OCI-LY7 (cell line): ENCODE data around the gene CXCR4. TPM values are rescaled to one million over a fixed set of nuclear protein-coding genes. Genes with fewer than 3 reads are reported as not detected.
A peak's percentile ranks its signal among the peaks of the same experiment; 100 is the strongest.

ENCODE experiments used
- BruUV-seq: library from RNA; stranded (reverse); fragments of 400-500 nt; replicated peaks from 2 replicates; lab custom pipeline; 2021; lab: Mats Ljungman, UMichigan
- CTCF ChIA-PET: fragments of 300-600 bp; sonication (Branson Sonifier 250); formaldehyde crosslinking; loops from one replicate; lab custom pipeline; 2022; ENCODE audit warnings: antibody characterized with exemption; ENCODE audit not compliant: unreplicated experiment; lab: Charles Lee
- POLR2A ChIA-PET: fragments of 300-600 bp; sonication (Branson Sonifier 250); formaldehyde crosslinking; loops from one replicate; lab custom pipeline; 2022; ENCODE audit warnings: antibody characterized with exemption; lab: Charles Lee
- DNase-seq: peaks from one replicate; pipeline ENCODE4 v3.0.0-alpha.2; 2015; ENCODE audit warnings: low spot score
- H2AFZ ChIP-seq: fragments of 200-600 bp; sonication (generic), shearing (Covaris generic); 2 replicates; pipeline ENCODE4 v1.6.1; 2014; ENCODE audit warnings: mild to moderate bottlenecking, antibody characterized with exemption, low read length, moderate library complexity
- H3K27ac ChIP-seq: fragments of 200-600 bp; sonication (generic); 2 replicates; pipeline ENCODE4 v1.5.1; 2014; ENCODE audit warnings: mixed run types, low read depth, mild to moderate bottlenecking, moderate library complexity, low read length, inconsistent platforms; ENCODE audit not compliant: poor library complexity, severe bottlenecking
- H3K36me3 ChIP-seq: fragments of 200-600 bp; sonication (generic); 2 replicates; pipeline ENCODE4 v1.6.1; 2014; ENCODE audit warnings: mild to moderate bottlenecking, antibody characterized with exemption, low read length, moderate library complexity, mixed read lengths; ENCODE audit not compliant: insufficient read depth
- H3K4me1 ChIP-seq: fragments of 200-600 bp; sonication (generic); 2 replicates; pipeline ENCODE4 v1.5.1; 2014; ENCODE audit warnings: mild to moderate bottlenecking, low read length; ENCODE audit not compliant: insufficient read depth, poor library complexity, severe bottlenecking
- H3K4me2 ChIP-seq: fragments of 200-600 bp; sonication (generic); 2 replicates; pipeline ENCODE4 v1.6.1; 2014; ENCODE audit warnings: mild to moderate bottlenecking, low read length
- H3K4me3 ChIP-seq: fragments of 200-600 bp; sonication (generic); 2 replicates; pipeline ENCODE4 v1.5.1; 2014; ENCODE audit warnings: mild to moderate bottlenecking, low read depth, low read length; ENCODE audit not compliant: poor library complexity, severe bottlenecking
- H3K79me2 ChIP-seq: fragments of 200-600 bp; sonication (generic); 2 replicates; pipeline ENCODE4 v1.6.1; 2016; ENCODE audit warnings: low read depth, mild to moderate bottlenecking, low read length, moderate library complexity, mixed read lengths; ENCODE audit not compliant: insufficient read depth
- H3K9me2 ChIP-seq: fragments of 200-600 bp; sonication (generic); 2 replicates; pipeline ENCODE4 v1.6.1; 2016; ENCODE audit warnings: mild to moderate bottlenecking, low read length, mixed read lengths; ENCODE audit not compliant: insufficient read depth
- H3K9me3 ChIP-seq: fragments of 200-600 bp; sonication (generic); 2 replicates; pipeline ENCODE4 v1.6.1; 2014; ENCODE audit warnings: mild to moderate bottlenecking, mixed run types, low read length, mixed read lengths
- H4K20me1 ChIP-seq: fragments of 200-600 bp; sonication (generic); 2 replicates; pipeline ENCODE4 v1.6.1; 2014; ENCODE audit warnings: mild to moderate bottlenecking, antibody characterized with exemption, low read length, moderate library complexity, mixed read lengths; ENCODE audit not compliant: insufficient read depth
- EZH2phosphoT487 ChIP-seq: fragments of 200-600 bp; sonication (generic); IDR thresholded peaks from 2 replicates; pipeline ENCODE4 v1.6.1; 2018; ENCODE audit warnings: low read depth, borderline replicate concordance, mild to moderate bottlenecking, mixed run types, antibody characterized with exemption, low read length, moderate library complexity, mixed read lengths
- intact Hi-C: fragments of 100-400 bp; cut with micrococcal nuclease; formaldehyde crosslinking; loops from one replicate; pipeline ENCODE4 v1.10.0; 2022; ENCODE audit not compliant: unreplicated experiment
- total RNA-seq, 2 experiments: library from RNA; depleted of rRNA in 1 of 2; stranded (reverse); fragments of >200 nt in 1 of 2; shearing (Covaris generic) in 1 of 2; gene quantifications; 2 replicates each; pipeline ENCODE4 v1.2.3, GENCODE V29; 2014 to 2022
- TF ChIP-seq, protein P1 (sequence below): fragments of 200-600 bp; sonication (generic); conservative IDR thresholded peaks from 2 replicates; pipeline ENCODE4 v1.5.1; 2014; ENCODE audit warnings: mild to moderate bottlenecking, antibody characterized with exemption, low read length, moderate library complexity, mixed read lengths

The CXCR4 gene
- total RNA-seq, 2 experiments from 2014 or later, result 243 to 432 TPM

DNA sequence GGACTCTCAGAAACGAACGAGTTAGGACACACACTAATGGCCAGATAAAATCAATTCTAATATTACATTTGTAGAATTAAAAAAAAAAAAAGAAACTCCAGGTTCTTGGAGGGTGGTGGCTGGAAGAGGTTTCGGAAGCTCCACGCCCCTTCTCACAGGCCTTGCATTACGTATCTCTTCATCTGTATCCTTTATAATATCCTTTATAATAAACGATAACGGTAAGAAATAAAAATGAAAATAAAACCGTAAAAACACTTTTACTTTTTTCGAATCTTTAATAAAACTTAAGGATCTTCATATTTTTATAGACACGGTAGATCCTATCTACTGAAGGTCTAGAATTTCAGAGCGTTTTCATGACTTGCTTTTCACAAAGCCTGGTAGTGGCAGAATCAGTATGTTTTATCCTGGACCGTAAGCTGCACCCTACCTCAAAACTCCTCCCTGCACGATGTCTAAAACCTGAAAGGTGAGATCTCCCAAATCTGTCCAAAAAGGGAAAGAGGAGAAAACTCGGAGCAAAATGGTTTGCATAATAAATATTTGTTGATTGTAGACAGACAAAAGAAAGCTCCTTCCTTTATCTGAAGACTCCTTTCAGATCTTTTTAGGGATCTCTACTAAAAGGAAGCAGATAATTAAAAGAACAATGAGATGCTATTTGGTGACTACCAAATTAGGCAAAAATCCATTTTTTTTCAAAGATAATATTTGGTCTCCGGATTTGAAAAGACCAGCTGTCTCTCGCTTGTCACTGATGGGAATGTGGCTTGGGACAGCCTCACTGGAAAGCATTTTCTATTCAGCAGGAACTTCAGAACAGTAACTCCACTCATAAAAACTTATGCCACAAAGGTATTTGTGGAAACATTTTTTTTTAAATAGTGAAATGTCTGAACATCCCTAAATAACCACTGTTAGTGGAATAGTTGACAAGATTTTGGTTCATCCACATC, 2.0 kb upstream of the CXCR4 start:
- no TSS peak for BruUV-seq
- peaks cover 39% of the 10 kb centered on the region for H3K79me2 ChIP-seq
- CTCF ChIA-PET, result no interaction called here
- H3K4me3 ChIP-seq, result peak overlapping the region; percentile 92
- H4K20me1 ChIP-seq, result peaks cover 10% of the 10 kb centered on the region
- intact Hi-C loops, result loop anchor here (1.0 to 5.0 kb wide), 2 partner anchors 86 to 207 kb away; no protein-coding TSS in a partner anchor
- no peaks in the 10 kb centered on the region for H3K9me3 ChIP-seq
- peaks cover 66% of the 10 kb centered on the region for H3K4me1 ChIP-seq
- H3K27ac ChIP-seq, result peak overlapping the region; percentile 92
- POLR2A ChIA-PET, result interaction anchor here (0.8 to 2.8 kb wide), 10 partner anchors 10 to 264 kb away, joined by 3 to 34 read pairs (median 8); no protein-coding TSS in a partner anchor
- peak overlapping the region; percentile 61; the same call in 1 of the 2 replicates for H2AFZ ChIP-seq
- DNase-seq, result no peak
- H3K4me2 ChIP-seq, result peak overlapping the region; percentile 95
- peaks cover 26% of the 10 kb centered on the region for H3K36me3 ChIP-seq
- no peaks in the 10 kb centered on the region for H3K9me2 ChIP-seq
- no peak for TF ChIP-seq EZH2phosphoT487
- TF ChIP-seq, protein P1, sequence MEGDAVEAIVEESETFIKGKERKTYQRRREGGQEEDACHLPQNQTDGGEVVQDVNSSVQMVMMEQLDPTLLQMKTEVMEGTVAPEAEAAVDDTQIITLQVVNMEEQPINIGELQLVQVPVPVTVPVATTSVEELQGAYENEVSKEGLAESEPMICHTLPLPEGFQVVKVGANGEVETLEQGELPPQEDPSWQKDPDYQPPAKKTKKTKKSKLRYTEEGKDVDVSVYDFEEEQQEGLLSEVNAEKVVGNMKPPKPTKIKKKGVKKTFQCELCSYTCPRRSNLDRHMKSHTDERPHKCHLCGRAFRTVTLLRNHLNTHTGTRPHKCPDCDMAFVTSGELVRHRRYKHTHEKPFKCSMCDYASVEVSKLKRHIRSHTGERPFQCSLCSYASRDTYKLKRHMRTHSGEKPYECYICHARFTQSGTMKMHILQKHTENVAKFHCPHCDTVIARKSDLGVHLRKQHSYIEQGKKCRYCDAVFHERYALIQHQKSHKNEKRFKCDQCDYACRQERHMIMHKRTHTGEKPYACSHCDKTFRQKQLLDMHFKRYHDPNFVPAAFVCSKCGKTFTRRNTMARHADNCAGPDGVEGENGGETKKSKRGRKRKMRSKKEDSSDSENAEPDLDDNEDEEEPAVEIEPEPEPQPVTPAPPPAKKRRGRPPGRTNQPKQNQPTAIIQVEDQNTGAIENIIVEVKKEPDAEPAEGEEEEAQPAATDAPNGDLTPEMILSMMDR, result no peak

DNA sequence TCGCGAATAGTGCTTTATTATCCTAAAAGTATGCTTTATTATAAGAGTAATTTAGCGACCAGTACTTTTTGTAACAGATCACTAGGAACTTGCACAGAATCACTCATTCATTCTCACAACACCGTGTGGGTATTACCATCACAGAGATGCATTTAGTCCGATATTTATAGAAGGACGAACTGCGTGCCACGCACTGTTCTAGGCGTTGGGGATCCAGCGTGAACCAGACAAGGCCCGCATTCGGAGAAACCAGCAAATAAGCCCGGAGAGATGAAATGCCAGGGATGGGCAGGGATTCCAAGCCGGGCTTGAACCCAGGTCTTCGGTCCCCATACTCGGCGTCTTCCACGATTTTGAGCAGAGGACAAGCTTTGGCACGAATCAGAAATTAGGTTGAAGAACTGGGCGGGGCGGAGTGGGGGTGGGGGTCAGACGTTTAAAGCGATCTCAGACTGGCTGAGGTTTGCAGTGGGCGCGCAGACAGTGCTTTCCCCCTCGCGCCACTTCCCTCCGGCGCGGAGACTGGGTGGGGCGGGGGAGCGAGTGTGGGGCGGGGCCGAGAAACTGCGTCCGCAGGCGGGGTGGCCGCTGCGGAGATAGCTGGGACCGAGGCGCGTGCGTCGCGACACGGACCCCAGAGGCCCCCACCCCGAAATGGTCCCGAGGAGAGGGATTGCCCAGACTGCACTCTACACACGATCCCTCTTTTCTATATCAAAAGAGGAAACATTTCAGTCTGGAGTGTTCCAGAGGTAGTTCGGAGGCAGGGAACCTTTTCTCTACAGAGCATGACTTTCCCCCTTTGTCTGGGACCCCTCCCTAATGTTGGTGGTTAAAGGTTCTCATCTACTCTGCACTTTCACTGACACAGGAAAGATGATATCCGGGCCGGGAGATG, 1.1 kb upstream of the CXCR4 start:
- peak; percentile 90 for DNase-seq
- ChIA-PET POLR2A (interaction anchor here (0.7 to 2.8 kb wide), 19 partner anchors 8 to 278 kb away, joined by 3 to 34 read pairs (median 5); no protein-coding TSS in a partner anchor), CTCF (interaction anchor here (0.6 kb wide), 1 partner anchor 10 kb away, joined by 4 read pairs; no protein-coding TSS in a partner anchor)
- Histone ChIP-seq H2AFZ (peak overlapping the region; percentile 61; the same call in 1 of the 2 replicates), H3K9me3 (no peaks in the 10 kb centered on the region), H3K36me3 (peaks cover 35% of the 10 kb centered on the region), H3K9me2 (no peaks in the 10 kb centered on the region), H4K20me1 (peaks cover 18% of the 10 kb centered on the region), H3K4me2 (peak overlapping the region; percentile 95), H3K79me2 (peaks cover 48% of the 10 kb centered on the region), H3K27ac (peak overlapping the region; percentile 92), H3K4me3 (peak overlapping the region; percentile 92), H3K4me1 (peaks cover 66% of the 10 kb centered on the region)
- BruUV-seq, result no TSS peak
- no peak for TF ChIP-seq EZH2phosphoT487
- TF ChIP-seq, protein P1, result no peak
- intact Hi-C loops, result loop anchor here (1.0 to 5.0 kb wide), 3 partner anchors 87 to 208 kb away; no protein-coding TSS in a partner anchor
